GM03348 (cell line): ENCODE results near the gene CPSF3.

Source experiments
- DNase-seq: peaks from one replicate; pipeline ENCODE4 v3.0.0; 2012; ENCODE audit warnings: low spot score

CPSF3 gene

GRCh38 chr2:9518163-9518562 lies 94.7 kb downstream of the CPSF3 start:
- DNase-seq: no peak

DNA sequence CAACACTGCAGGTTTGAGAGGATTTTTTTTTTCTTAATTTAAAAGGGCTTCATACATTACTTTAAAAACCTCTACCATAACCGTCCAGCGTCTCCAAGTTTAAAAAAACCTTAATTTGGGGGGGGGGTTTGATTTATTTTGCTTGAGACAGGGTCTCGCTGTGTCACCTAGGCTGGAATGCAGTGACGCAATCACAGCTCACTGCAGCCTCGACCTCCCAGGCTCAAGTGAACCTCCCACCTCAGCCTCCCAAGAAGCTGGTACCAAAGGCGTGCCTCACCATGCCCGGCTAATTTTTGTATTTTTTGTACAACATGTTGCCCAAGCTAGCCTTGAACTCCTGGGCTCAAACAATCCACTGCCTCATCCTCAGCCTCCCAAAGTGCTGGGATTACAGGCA lies 95.3 kb downstream of the CPSF3 start:
- no peak for DNase-seq

DNA sequence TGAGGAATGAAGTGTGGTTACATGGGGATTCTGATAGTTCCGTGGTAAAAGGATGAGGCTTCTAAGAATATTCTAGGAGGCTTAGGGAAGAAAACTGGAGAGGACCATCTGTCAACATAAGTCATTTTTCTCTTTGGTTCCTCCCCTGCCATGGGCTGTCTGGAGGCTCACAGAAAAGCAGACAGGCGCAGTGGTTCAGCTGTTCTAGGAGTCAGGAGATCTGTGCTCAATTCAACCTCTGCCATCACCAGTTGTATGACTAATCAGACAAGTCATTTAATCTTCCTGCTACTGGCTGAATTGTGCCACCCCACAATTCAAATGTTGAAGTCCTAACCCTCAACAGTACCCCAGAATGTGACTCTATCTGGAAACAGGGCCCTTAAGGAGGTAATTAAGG lies 95.8 kb downstream of the CPSF3 start:
- no peak for DNase-seq
